Measurements from ENCODE around the gene AFF3. TPM values are rescaled to one million over a fixed set of nuclear protein-coding genes. Genes with fewer than 3 reads are reported as not detected.

Gene AFF3
- total RNA-seq, 1 experiment from 2014 or later = 0.61 TPM

- DNase-seq (ENCODE audit: low read depth, low spot score) (no peak), ATAC-seq (no peak)
- Histone ChIP-seq H3K27me3 (ENCODE audit: insufficient read depth, low read length) (peaks cover 23% of the 10 kb centered on the region), H3K79me2 (ENCODE audit: insufficient read depth, low read length) (no peaks in the 10 kb centered on the region), H3K27ac (ENCODE audit: low read depth, low read length) (no peak overlapping the region), H3K4me1 (ENCODE audit: control insufficient read depth in 1 of 2, insufficient read depth in 2 of 2, low read length in 2 of 2) (no peaks in the 10 kb centered on the region), H4K20me1 (ENCODE audit: insufficient read depth) (no peaks in the 10 kb centered on the region), H3K9me3 (ENCODE audit: control insufficient read depth in 1 of 2, insufficient read depth in 1 of 2, low read depth in 1 of 2, low read length in 2 of 2) (no peaks in the 10 kb centered on the region), H3K36me3 (ENCODE audit: control insufficient read depth in 1 of 2, insufficient read depth in 2 of 2, low read length in 2 of 2) (no peaks in the 10 kb centered on the region), H3K9me2 (ENCODE audit: insufficient read depth) (no peaks in the 10 kb centered on the region), H3K4me2 (ENCODE audit: low read length) (no peak overlapping the region), H3K9ac (ENCODE audit: low read length) (no peak overlapping the region), H3K4me3 (replicated peaks in 1 of 2; ENCODE audit: low read depth in 1 of 2, low read length in 2 of 2) (no peak overlapping the region), H2AFZ (ENCODE audit: low read depth, low read length, poor library complexity, severe bottlenecking) (no peak overlapping the region)
- ChIA-PET POLR2A (no interaction called here), CTCF (no interaction called here), RAD21 (ENCODE audit: low non-redundant PET in 1 of 2, low total read pairs in 2 of 2, uncharacterized antibody in 2 of 2, unreplicated experiment in 2 of 2) (no interaction called here)
- no TSS peak for BruUV-seq (replicated peaks)
- TF ChIP-seq CBX3 (IDR thresholded peaks at IDR 0.05; ENCODE audit: low read depth) (no peak), CEBPB (IDR thresholded peaks at IDR 0.05; ENCODE audit: low read depth) (no peak), ATF3 (IDR thresholded peaks at IDR 0.05) (no peak)
- intact Hi-C loops (cut with micrococcal nuclease) = no loop called here
These were observed 482.5 kb downstream of the AFF3 start for GRCh38 chr2:99659874-99660273.

- H3K9ac ChIP-seq (ENCODE audit: low read length) = no peak overlapping the region
- H3K9me2 ChIP-seq (ENCODE audit: insufficient read depth) = no peaks in the 10 kb centered on the region
- H3K4me1 ChIP-seq (ENCODE audit: control insufficient read depth in 1 of 2, insufficient read depth in 2 of 2, low read length in 2 of 2) = no peaks in the 10 kb centered on the region
- no peak overlapping the region for H3K4me3 ChIP-seq (replicated peaks in 1 of 2; ENCODE audit: low read depth in 1 of 2, low read length in 2 of 2)
- DNase-seq (ENCODE audit: low read depth, low spot score) (no peak), ATAC-seq (no peak)
- intact Hi-C loops (cut with micrococcal nuclease) = no loop called here
- no peaks in the 10 kb centered on the region for H3K79me2 ChIP-seq (ENCODE audit: insufficient read depth, low read length)
- ChIA-PET CTCF (no interaction called here), RAD21 (ENCODE audit: low non-redundant PET in 1 of 2, low total read pairs in 2 of 2, uncharacterized antibody in 2 of 2, unreplicated experiment in 2 of 2) (no interaction called here), POLR2A (no interaction called here)
- no peaks in the 10 kb centered on the region for H4K20me1 ChIP-seq (ENCODE audit: insufficient read depth)
- H3K36me3 ChIP-seq (ENCODE audit: control insufficient read depth in 1 of 2, insufficient read depth in 2 of 2, low read length in 2 of 2) = no peaks in the 10 kb centered on the region
- no peaks in the 10 kb centered on the region for H3K9me3 ChIP-seq (ENCODE audit: control insufficient read depth in 1 of 2, insufficient read depth in 1 of 2, low read depth in 1 of 2, low read length in 2 of 2)
- no peak overlapping the region for H2AFZ ChIP-seq (ENCODE audit: low read depth, low read length, poor library complexity, severe bottlenecking)
- TF ChIP-seq RAD21 (IDR thresholded peaks at IDR 0.05; ENCODE audit: low read depth) (no peak), JUND (IDR thresholded peaks at IDR 0.05) (no peak), SIN3A (IDR thresholded peaks at IDR 0.05; ENCODE audit: low read depth) (no peak), SRF (IDR thresholded peaks at IDR 0.05; ENCODE audit: low read depth) (no peak), TCF7L2 (IDR thresholded peaks at IDR 0.05; ENCODE audit: borderline replicate concordance, extremely low read depth, insufficient read depth, insufficient read length) (no peak), REST (IDR thresholded peaks at IDR 0.05; ENCODE audit: low read depth) (no peak), POLR2A (IDR thresholded peaks at IDR 0.05; ENCODE audit: borderline replicate concordance, extremely low read depth, insufficient read depth, insufficient read length) (no peak), CBX3 (IDR thresholded peaks at IDR 0.05; ENCODE audit: low read depth) (no peak), ZNF274 (IDR thresholded peaks at IDR 0.05; ENCODE audit: low read depth, low read length) (no peak)
- no TSS peak for BruUV-seq (replicated peaks)
- H3K27me3 ChIP-seq (ENCODE audit: insufficient read depth, low read length) = peaks cover 25% of the 10 kb centered on the region
- no peak overlapping the region for H3K27ac ChIP-seq (ENCODE audit: low read depth, low read length)
- no peak overlapping the region for H3K4me2 ChIP-seq (ENCODE audit: low read length)
These were observed 484.6 kb downstream of the AFF3 start for GRCh38 chr2:99657691-99658258.

Data from HCT116 (cell line).